ENCODE measurements around the gene MNAT1.
"Not testable (repeated sequence)": the region's sequence is repeated elsewhere in the genome, so short reads cannot be mapped to it uniquely, and the experiment has no call there.

MNAT1 gene

DNA sequence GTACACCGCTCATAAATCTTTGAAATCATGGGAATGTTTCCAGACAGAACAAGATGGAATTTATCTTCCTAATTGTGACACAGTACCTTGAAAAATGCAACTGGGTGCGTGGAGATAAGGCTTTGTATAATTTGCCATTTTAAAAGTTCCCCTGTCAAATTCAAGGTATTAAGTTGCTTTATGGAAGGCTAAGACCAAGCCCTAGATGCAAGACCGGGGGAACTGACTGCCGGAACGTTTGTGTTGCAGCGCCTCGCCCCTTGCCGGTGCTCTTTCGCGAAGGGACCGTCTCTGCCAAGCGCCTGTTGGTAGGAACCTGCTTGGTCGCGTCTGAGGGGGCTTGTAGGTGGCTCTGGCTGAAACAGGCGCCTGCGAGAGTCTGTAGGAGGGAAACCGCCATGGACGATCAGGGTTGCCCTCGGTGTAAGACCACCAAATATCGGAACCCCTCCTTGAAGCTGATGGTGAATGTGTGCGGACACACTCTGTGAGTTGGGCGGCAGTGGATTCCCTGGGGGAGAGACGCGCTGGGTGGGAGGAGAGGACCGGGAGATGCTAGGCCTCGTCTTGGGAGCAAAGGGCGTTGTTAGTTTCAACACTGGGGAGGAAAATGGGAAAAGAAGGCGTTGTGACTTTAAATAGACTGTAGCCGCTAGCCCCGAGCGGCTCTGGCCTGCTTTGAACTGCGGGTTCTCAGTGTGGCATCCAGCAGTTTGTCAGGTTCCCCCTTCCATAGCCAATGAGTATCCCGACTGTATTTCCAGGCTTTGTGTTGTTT lies at the start of gene MNAT1:
Gene MNAT1 (plus strand): TSS at position 297 of the 778 bp plus-strand sequence. CDS start 102 bp downstream, at position 399.
- peak; percentile 83 for DNase-seq

DNA sequence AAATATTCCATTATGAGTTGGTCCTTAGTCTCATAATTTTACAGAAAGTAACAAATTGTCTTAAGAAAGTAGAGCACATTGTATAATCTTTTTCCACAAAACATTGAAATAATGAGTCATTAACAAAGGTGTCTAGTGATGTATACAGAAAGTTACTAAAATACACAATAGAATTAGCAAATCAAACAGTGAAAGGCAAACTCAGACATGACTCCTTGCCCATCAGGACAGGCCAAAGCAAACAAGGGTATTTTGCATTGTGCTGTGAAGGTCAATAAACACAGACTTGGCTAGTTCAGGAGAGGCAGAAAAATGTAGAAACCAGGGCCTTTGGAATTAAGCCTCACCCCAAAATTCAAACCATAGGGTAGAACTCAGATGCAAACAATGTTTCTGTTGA lies 47.7 kb upstream of the MNAT1 start:
- no peak for DNase-seq

DNA sequence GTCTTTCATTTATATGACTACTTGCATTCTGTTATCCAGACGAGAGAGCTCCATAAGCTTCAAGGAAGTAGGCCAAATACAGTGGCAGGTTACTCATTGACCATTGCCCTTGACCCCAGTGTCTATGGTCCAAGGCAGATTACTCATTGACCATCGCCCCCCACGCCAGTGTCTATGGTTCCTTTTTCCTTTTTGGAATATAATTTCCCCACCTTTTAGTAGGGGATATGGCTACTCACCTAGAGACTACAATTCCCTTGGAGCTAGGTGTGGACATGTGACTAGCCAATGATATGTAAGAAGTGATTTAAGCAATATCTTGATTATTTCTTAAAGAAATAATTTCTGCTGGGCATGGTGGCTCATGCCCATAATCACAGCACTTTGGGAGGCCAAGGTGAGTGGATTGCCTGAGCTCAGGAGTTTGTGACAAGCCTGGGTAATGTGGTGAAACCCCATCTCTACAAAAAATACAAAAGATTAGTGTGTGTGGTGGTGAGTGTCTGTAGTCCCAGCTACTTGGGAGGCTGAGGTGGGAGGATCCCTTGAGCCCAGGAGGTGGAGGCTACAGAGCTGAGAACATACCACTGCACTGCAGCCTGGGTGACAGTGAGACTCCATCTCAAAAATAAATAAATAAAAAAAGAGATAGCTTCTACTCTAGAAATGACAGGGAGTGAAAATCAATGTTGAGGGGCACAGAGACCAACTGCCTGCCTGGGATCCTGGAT lies 43.0 kb upstream of the MNAT1 start:
- no peak for DNase-seq

DNA sequence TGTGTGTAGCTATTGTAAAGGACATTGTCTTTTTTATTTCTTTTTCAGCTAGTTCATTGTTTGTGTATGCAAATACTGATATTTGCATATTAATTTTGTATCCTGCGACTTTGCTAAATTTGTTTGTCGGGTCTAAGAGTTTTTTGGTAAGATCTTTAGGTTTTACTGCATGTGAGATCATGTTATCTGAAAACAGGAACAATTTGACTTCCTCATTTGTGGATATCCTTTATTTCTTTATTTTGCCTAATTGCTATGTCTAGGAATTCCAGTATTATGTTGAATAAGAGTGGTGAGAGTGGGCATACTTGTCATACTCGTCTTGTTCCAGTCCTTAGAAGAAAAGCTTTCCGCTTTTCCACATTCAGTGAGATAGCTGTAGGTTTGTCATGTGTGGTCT lies 39.2 kb upstream of the MNAT1 start:
- DNase-seq, result no peak

DNA sequence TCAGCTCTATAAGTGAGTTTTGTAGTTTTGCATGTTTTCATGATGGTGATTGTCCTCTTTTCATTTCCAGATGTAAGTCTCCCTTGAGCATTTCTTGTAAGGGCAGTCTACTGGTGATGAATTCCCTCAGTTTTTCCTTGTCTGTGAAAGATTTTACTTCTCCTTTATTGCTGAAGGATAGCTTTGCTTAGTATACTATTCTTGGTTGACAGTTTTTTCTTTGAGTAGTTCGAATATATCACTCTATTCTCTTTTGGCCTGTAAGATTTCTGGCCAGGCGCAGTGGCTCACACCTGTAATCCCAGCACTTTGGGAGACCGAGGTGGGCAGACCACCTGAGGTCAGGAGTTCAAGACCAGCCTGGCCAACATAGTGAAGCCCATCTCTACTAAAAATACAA lies 34.0 kb upstream of the MNAT1 start:
- DNase-seq, result no peak

DNA sequence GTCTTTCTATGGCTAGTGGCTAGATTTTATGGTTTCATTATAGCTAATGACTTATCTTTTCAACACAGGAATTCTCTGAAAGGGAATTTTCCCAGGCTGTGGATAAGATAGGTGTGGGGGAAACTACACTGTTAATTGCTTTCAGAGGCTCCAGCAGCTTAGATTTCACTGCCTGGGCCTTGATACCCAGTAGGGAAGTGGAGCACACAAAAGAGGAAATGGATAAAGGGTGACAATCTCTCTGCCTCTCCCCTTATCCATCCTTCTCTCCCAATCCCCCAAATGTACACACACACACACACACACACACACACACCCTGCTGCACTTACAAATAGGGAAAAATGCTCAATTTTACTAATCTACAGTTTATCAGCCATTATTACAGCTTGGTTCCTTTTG lies 29.5 kb upstream of the MNAT1 start:
- DNase-seq, result no peak

DNA sequence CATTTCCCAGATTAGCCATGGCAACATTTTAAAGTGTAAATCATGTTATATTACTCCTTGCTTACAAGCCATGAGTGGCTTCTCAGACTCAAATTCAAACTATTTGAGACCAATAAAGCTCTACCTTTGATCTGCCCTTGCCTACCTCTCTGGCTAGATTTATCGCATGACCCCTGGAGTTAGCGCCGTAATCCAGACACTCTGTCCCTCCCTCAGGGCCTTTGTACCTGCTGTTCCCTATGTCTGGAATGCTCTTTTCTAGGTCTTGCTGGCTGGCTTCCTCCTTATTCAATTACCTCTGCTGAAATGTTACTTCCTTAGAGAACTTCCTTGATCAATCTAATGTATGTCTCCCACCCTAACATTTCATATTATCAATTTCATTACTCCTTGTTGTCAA lies 26.7 kb upstream of the MNAT1 start:
- no peak for DNase-seq

DNA sequence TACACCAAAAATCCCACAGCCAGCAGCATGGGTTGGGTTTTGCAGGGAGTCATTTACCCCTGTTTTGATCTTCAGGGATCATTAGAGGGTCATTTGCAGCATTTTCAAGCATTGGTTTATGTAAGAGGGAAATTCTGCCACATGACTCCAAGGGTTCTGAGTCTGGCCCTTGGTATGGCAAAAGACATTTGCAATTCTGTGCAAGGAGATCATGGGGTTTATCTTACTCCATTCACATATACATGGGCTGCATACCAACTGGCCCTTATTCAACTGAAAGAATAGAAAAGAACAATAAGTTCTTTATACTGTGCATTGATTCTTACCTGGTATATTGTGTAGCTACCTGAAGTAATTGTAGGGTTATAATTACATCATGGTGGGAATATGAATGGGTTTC lies 24.1 kb upstream of the MNAT1 start:
- DNase-seq, result no peak

DNA sequence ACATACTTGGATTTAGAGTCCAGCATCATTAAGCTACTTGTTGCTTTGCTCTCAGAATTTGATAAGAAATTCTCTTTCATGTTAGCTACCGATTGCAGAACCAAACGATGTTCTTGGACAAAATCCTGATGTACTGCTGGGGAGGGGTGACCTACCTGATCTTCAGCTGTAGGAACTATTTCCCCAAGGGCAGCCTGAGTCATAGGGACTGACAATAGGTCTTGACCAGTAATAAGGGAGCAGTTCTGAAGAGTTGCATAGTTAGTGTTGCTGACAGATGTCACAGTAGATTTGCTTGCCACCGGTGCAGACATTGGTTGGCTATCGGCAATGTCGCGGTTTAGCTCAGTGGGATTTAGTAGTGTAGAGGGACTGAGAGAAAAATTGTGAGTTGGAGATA lies 21.0 kb upstream of the MNAT1 start:
- DNase-seq, result no peak

DNA sequence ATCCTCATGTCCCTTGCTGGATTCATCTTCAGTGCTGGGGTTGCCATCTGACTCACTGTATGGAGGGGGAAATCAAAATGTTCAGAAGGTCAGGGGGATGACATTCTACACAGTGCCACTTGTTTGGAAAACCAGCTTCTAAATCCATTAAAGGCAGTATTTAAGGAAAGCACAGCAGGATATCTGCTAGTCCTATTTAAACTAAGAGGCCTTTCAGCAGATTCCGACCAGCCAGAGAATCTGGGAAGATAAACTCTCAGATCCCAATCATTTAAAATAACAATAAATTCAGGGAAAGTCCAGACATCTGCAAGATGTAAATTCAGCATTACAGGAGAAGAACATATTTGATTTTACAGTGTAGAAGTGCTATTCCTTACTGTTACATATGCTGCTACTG lies 14.2 kb upstream of the MNAT1 start:
- DNase-seq, result no peak

DNA sequence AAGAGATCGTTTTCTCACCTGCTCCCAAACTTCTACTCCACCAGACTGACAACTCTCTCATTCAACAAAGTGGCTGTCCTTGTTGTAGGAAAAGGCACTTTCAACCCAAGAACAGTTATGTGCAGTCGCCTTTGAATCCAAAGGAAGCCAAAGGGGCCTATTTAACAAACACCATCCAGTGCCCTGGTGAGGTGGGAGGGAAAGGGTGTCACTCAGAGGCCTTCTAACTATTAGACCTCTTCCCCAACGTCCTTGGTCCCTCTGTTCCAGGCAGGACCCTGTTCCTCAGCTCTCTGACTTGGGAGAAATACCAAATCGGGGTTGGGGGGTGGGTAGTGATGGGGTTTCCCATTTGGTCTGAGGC lies 13.6 kb upstream of the MNAT1 start:
- peak; percentile 1 for DNase-seq

DNA sequence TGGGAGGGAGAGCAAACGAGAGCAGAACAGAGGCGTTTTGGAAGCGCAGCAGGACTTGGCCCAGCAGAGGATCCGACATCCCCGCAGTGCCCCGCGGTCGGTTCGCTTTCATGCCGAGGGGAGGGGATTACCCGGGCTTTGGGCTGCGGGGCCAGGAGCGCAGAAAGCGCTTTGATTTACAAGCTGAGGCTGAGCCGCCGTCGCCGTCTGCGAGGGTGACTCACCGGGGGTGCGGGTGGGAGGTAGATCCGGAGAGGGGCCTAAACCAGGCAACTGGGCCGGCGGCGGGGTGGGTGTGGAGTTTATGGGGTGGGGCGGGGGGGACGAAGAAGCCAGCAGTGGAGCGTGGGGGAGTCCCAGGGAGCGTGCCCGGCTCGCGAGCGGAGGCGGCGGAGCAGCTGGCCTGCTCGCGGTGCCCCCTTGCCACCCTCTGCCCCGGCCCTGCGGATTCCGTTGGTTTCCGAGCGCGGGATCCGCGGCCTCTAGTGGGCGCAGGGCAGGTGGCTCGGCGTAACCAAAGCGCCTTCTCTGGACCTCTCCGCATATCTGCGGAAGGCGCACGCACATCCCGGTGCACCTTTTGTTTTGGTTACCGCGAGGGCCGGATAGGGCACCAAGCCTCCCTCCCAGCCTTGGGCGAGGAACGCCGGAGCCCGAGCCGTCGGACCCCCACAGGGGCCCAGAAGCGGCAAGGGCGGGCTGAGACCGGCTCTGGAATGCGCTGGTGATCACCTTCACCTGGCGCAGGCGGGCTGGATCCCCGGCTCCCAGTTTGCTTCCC lies 13.0 kb upstream of the MNAT1 start:
- peak; percentile 75 for DNase-seq

DNA sequence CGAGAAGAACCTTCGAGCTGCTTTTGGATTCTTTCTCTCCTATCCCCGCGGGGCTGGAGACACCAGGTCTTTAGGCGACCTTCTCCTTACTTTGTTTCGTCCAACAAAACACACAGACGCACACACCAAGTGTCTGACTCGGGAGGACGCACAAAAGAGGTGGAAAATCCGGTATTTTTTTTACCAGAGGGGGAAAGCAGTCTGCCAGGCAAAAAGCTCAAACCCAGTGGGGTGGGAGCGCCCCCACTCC lies 12.5 kb upstream of the MNAT1 start:
- peak; percentile 40 for DNase-seq

DNA sequence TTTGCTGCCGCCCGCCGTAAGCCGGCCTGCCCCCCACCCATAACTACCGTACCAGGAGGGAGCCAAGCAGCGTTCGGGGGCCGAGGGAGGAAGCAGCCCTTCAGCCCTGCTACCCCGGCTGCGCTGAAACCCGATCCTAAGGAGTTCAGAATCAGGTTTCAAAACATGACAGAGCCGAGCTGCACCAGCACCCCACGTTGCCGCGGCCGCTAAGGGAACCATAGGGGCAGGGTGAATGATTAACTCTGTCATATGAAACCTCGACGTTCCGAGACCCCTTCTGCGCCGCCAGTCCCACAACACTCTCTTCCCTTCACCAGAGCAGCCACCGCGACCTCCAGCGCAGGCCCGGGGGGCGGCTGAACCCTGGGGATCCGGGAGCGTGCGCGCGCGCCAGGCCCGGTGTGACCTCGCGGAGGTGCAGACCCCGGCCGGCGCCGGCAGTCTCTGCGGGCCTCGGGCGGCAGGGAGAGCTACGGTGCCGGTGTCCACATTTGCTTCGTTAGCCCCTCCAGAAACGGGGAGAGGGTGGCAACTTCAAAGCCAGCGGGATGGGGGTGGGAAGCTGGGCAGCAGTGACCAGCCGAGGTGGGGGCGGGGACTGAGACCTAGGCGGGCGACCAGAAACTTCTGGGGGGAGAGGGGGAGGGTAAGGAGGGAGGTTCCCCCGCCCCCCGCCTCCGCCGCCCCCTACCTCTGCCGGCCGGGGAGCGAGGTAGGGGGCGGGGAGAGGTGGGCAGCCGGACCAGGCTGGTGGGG lies 12.0 kb upstream of the MNAT1 start:
- peak; percentile 74 for DNase-seq

DNA sequence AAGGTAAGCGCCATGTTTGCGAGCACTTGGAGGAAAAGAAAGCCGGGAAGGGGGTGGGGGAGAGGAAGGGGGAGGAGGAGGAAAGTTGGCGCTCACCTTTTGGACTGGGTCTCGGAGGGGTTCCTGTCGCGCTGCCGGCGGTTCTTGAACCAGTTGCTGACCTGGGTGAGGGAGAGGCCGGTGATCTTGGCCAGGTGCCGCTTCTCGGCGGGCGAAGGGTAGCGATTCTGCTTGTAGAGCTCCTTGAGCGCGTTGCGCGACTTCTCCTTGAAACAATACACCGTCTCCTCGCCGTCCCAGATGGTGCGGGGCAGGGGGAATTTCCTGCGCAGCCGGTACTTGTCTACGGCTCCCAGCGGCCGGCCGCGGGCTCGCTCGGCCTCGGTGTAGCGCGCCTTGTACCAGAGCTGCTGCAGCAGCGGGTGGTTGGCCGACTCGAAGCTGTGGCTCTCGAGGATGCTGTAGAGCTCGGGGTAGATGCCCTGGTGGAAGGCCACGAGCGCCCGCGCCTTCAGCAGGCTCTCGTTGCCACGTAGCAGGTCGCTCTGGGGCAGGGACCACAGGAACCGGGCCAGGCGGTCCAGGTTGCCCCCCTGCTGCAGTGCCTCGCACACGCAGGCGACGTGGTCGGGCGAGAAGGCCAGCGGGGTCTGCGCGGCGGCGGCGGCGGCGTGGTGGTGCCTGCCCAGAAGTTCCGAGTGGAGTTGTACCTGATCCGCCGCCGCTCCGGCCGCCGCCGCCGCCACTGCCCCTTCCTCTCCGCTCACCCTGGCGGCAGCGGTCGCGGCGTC lies 11.2 kb upstream of the MNAT1 start:
- peak; percentile 68 for DNase-seq

DNA sequence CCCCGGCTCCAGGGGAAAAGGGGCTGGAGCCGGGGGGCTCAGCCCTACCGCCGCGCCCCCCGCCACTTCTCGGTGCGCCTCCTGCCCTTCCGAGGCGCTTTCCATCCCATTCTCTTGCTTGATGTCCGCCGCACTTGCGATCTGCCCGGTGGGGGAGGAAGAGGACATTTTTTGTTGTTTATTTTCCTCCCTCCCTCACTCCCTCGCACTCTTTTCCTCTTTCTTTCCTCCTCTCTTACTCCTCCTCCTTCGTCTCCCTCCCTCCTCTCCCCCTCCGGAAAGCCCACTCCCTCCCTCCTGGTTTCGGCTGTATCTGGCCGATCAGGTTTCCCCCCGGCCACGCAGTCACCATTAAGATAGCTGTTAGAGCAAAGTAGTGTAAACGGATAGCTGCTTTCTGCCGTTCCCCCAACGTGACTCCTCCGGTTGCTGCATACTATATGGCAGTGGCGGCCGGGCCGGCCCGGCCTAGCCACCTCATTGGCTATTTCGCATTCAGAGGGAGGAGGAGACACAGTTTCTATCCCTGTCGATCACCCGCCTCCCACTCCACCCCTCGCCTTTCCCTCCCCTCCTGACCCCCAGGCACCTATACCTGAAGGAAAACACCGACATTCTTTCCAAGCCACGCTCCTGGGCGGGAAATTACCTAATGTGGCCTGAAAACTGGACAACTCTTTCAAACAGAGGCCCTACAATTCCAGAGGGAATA lies 10.5 kb upstream of the MNAT1 start, which contains the start of gene SIX4:
Gene SIX4 (minus strand): TSS at position 445 of the 712 bp plus-strand sequence. CDS start 277 bp downstream, at position 168.
- peak; percentile 85 for DNase-seq

DNA sequence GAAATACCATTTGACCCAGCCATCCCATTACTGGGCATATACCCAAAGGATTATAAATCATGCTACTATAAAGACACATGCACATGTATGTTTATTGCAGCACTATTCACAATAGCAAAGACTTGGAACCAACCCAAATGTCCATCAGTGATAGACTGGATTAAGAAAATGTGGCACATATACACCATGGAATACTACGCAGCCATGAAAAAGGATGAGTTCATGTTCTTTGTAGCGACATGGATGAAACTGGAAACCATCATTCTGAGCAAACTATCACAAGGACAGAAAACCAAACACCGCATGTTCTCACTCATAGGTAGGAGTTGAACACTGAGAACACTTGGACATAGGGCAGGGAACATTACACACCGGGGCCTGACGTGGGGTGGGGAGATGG lies 3.3 kb upstream of the MNAT1 start:
- DNase-seq, result not testable (repeated sequence)

DNA sequence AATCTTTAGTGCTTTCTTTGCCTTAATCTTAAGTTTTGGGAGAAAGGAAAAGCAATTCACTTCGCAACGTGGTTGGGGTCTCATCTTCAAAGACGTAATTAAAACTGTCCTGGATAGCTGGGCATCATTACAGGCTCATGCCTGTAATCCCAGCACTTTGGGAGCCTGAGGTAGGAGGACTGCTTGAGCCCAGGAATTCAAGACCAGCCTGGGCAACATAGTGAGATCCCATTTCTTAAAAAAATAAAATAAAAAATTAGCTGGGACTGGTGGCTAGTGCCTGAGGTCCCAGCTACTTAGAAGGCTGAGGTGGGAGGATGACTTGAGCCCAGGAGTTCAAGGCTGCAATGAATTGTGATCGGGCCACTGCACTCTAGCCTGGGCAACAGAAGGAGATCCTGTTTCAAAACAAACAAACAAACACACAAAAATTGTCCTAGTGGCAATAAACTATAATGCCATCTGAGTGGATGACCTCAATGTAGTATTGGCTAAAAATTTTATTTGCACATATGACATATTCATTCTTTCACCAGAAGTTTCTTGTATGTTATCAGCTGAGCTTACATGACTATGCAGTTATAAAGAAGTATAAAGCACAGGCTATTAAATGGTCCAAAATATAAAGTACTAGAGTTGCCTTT lies 1.6 kb upstream of the MNAT1 start:
- no peak for DNase-seq

DNA sequence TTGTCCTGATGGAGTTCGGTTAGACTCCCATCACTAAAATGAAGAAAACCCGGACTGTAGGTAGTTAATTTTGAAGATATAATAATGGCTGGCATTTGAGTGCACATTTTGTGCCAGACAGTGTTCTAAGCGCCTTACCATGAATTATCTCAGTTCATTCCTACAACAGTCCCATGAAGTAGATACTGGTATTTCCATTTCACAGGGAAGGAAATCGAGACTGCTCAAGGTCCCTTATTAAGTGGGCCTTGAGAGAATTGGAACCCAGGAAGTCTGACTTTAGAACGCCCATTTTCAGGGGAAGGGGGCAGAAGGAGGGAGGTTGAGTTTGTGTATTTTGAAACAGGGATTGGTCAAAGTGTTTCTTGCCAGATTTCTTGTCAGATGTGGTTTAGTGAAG lies 855 bp downstream of the MNAT1 start:
- DNase-seq, result no peak

DNA sequence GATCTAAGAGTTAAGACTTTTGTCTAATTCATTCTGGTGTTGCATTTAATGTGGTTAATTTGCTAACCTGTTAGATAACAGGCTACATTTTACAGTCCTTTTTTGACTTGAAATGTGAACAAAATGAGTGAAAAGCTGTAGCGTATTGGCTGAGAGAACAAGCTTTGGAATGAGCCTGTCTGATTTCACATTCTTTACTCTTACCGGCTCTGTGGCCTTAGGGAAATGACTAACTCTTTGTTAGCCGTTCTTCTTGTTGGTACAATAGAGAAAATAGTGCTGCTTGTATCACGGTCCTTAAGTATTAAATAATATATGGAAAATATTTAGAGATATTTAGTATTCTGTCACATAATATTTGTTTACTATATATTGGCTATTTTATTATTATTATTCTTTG lies 1.9 kb downstream of the MNAT1 start:
- DNase-seq, result peak; percentile 78

DNA sequence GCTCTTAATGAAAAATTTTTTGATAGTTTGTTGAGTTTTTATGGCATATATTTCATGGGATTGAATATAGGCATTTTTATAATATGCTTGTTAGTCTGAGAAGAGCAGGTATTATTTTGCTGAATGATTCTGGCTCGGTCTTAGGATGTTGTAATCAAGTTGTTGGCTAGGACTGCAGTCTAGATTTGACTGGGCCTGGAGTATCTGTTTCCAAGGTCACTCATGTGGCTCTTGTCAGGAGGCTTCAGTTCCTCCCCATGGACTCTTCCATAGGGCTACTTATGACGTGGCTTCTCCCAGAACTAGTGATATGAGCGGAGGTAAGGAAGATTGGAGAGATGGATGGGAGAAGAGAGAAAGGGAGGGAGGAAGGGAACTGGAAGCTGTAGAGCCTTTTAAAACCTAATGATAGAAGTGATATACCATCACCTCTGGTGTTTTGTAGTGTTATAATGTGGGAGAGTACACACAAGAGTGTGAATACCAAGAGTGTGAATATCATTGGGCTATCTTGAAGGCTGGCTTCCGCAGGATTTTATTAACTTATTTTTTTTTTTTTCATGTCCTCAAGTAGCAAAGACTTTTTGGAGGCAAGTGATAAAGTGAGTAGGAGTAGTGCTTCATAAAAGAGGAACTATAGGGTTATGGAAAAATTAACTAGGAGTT lies 4.4 kb downstream of the MNAT1 start:
- no peak for DNase-seq

Data from EL (cell line).